PFSK-1 (cell line): ENCODE results near the gene BRWD1.

Source experiments
- FOXP2 ChIP-seq: optimal IDR thresholded peaks from 2 replicates; pipeline ENCODE3; 2011; ENCODE audit warnings: borderline replicate concordance, control low read depth, inconsistent platforms; ENCODE audit not compliant: insufficient read depth; ENCODE audit errors: extremely low read length, extremely low read depth
- POLR2AphosphoS5 ChIP-seq: IDR thresholded peaks from 2 replicates; pipeline ENCODE4 v1.6.1; 2012; ENCODE audit warnings: low read depth, mild to moderate bottlenecking, control low read depth, low read length, moderate library complexity
- REST ChIP-seq, 2 experiments: IDR thresholded peaks; 2 replicates each; pipeline versions ENCODE4 v1.6.1 to v1.8.0; 2011 to 2012; ENCODE audit warnings: low read depth in 2 of 2, low read length in 2 of 2, control low read depth in 1 of 2, inconsistent platforms in 1 of 2, mild to moderate bottlenecking in 1 of 2, moderate library complexity in 1 of 2; ENCODE audit not compliant: insufficient read depth in 1 of 2
- SIN3A ChIP-seq: IDR thresholded peaks from 2 replicates; pipeline ENCODE4 v1.6.1; 2012; ENCODE audit warnings: mild to moderate bottlenecking, low read length, moderate library complexity, borderline replicate concordance; ENCODE audit not compliant: insufficient read depth
- TAF1 ChIP-seq: IDR thresholded peaks from 2 replicates; pipeline ENCODE4 v1.6.1; 2012; ENCODE audit warnings: low read length, control low read depth, borderline replicate concordance; ENCODE audit not compliant: insufficient read depth

Gene BRWD1

GRCh38 chr21:39209334-39209688 is 104.1 kb downstream of the BRWD1 start:
- no peak for TF ChIP-seq REST (IDR thresholded peaks at IDR 0.05; ENCODE audit: insufficient read depth in 1 of 2, low read depth in 2 of 2, low read length in 2 of 2)
- no peak for TF ChIP-seq FOXP2
- TF ChIP-seq TAF1 = no peak
- no peak for TF ChIP-seq POLR2AphosphoS5
- no peak for TF ChIP-seq SIN3A

- TF ChIP-seq POLR2AphosphoS5 = no peak
- TF ChIP-seq TAF1 = no peak
- no peak for TF ChIP-seq SIN3A
- no peak for TF ChIP-seq FOXP2
- no peak for TF ChIP-seq REST (IDR thresholded peaks at IDR 0.05; ENCODE audit: insufficient read depth in 1 of 2, low read depth in 2 of 2, low read length in 2 of 2)
These were observed 104.7 kb downstream of the BRWD1 start for GRCh38 chr21:39208624-39209333.

- TF ChIP-seq REST (IDR thresholded peaks at IDR 0.05; ENCODE audit: insufficient read depth in 1 of 2, low read depth in 2 of 2, low read length in 2 of 2) (no peak), FOXP2 (no peak)
These were observed 109.3 kb downstream of the BRWD1 start for GRCh38 chr21:39204134-39204533.

- TF ChIP-seq FOXP2 = no peak
- TF ChIP-seq TAF1 = no peak
- TF ChIP-seq SIN3A = no peak
- TF ChIP-seq REST (IDR thresholded peaks at IDR 0.05; ENCODE audit: insufficient read depth in 1 of 2, low read depth in 2 of 2, low read length in 2 of 2) = no peak
- TF ChIP-seq POLR2AphosphoS5 = no peak
These were observed 114.6 kb downstream of the BRWD1 start for GRCh38 chr21:39198800-39199199.

GRCh38 chr21:39197448-39198233 is 115.8 kb downstream of the BRWD1 start:
- TF ChIP-seq TAF1 = no peak
- no peak for TF ChIP-seq REST (IDR thresholded peaks at IDR 0.05; ENCODE audit: insufficient read depth in 1 of 2, low read depth in 2 of 2, low read length in 2 of 2)
- TF ChIP-seq FOXP2 = no peak
- TF ChIP-seq POLR2AphosphoS5 = no peak
- no peak for TF ChIP-seq SIN3A
